Cortex of kidney (tissue), 1 donor: ENCODE results near the gene PRICKLE2.

Source experiments
- DNase-seq: peaks from one replicate; lab custom pipeline; 2025; lab: John Stamatoyannopoulos, UW

PRICKLE2 gene

DNA sequence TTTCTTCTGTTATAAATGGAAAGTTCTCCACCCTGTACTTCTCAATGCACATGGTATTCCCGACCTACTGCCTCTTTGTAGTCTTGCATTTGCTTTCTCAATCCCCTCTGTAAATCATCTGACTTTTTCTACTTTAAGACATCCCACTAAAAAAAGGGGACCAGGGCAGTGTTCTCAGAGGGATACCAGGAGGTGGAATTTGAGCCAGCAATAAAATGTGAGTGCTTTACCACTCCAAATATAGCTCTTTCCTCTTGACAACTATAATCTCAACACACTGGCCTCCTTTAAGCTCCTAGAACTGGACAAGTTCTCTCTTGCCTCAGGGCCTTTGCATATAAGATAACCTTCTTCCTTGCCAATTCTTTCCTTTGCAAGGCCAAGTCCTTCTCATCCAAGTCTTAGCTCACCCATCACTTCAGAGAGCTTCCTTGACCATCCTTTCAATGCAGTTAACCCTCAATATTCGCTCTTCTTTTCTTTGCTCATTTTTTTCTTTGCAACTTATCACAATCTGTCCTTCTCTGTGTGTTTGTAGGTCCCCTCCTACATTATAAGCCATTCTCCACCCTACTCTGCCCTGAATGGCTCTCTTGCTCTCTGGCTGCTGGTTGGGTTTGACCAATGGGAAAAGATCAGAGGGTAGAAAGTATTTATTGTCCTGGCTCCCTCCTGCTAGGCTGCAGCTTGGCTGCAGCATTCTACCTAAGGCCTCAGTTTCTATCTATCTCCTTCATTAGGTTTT is 93.4 kb downstream of the PRICKLE2 start:
- no peak for DNase-seq

GRCh38 chr3:64130436-64130835 is 94.8 kb downstream of the PRICKLE2 start:
- DNase-seq, result no peak

- no peak for DNase-seq
Measured at GRCh38 chr3:64129581-64129980, 95.7 kb downstream of the PRICKLE2 start.

DNA sequence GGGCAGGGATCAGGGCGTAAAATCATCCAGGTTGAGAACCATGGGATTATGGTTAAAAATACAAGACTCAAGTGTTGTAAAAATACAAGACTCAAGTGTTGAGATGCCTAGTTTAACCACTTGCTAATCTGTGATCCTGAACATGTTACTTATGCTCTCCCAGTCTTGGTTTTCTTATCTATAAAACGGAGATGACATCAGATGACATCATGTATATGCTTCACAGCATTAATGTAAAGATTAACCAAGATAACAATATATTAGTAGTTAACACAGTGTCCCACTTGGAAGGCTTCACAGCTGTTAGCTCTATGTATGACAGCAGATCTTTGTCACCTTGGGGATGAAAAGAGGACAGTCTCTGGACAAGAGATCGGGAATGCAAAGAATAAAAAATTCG is 96.2 kb downstream of the PRICKLE2 start:
- no peak for DNase-seq

GRCh38 chr3:64125561-64125960 is 99.7 kb downstream of the PRICKLE2 start:
- DNase-seq, result no peak

- no peak for DNase-seq
Measured at GRCh38 chr3:64123931-64124330, 101.3 kb downstream of the PRICKLE2 start.

GRCh38 chr3:64122476-64122875 is 102.8 kb downstream of the PRICKLE2 start:
- DNase-seq, result no peak

- no peak for DNase-seq
Measured at GRCh38 chr3:64121750-64122311, 103.4 kb downstream of the PRICKLE2 start.

GRCh38 chr3:64120876-64121275 is 104.4 kb downstream of the PRICKLE2 start:
- DNase-seq, result no peak

- no peak for DNase-seq
Measured at GRCh38 chr3:64117483-64117882, 107.8 kb downstream of the PRICKLE2 start.

- no peak for DNase-seq
Measured at GRCh38 chr3:64114651-64115050, 110.6 kb downstream of the PRICKLE2 start.

DNA sequence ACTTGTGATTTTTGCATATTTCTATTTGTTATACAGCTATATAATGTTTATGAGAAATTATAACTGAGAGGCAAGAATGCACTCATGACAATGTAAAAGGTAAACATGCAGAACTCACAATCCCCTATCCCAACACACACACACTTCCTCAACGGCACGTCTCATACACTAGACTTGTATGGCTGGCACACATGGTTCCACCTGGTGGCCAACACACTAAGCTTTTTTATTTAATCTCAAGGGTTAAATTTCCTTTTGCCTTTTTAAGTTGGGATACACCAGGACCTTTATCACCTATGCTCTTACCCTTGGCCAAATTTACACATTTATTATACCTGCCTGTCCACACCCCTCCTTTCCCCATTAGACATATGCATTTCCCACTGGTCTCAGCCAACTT is 113.4 kb downstream of the PRICKLE2 start:
- DNase-seq, result no peak

DNA sequence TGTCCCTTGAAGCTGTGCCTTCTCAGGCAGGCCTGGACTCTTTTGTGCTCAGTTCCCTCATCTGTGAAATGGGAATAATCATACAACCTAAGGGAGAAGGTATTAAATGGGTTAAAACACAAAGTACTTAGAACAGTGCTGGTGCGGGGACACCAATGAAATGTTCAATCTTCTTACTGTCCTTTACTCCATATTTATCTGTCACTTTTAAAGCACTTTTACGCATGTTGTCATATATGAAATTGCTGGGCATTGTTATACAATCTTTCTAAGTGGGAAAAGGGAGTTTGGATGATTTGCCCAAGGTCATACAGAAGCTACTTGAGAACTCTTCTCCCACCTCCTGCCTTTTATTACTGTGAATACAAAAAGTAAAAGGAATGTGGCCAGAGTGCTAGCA is 114.2 kb downstream of the PRICKLE2 start:
- DNase-seq, result no peak

- no peak for DNase-seq
Measured at GRCh38 chr3:64110071-64110470, 115.2 kb downstream of the PRICKLE2 start.

GRCh38 chr3:64109438-64109837 is 115.8 kb downstream of the PRICKLE2 start:
- no peak for DNase-seq

DNA sequence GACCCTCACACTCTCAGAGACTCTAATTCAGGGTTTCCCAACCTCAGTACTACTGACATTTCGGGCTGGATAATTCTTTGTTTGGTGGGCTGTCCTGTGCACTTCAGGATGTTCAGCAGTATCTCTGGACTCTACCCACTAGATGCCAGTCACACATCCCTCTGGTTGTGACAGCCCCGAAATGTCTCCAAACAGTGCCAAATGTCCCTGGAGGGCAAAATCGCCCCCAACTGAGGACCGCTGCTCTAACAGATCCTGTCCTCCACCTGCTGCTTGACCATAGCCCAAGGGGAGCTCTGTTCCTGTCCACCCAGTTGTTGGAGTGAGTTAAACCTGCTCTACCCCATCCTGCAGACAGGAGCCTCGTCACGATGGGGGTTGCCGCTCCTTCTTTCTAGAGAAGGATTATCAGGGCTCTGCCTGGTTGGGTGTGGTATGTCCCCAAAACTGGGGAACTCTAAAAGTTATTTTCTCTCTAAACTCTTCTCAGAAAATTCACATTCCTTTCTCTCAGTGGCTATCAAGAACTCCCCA is 116.4 kb downstream of the PRICKLE2 start:
- no peak for DNase-seq

DNA sequence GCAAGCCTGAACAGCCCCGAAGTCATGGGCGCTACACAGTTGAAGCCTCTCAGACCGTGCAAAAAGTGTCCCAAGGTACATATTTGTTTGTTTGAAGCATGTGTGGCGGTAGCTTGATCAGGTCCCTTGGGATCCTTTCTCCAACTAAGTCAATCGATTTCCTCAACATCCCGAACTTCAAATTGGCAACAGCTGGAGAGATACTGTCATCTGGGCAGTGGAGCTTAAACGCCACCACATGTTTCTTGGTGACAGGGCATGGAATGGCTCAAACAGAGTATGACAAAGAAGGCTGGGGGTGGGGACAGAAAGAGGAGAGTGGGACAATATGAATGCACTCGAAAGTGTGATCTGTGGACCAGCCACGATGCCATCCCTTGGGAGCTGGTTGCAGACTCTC is 117.0 kb downstream of the PRICKLE2 start:
- no peak for DNase-seq

- no peak for DNase-seq
Measured at GRCh38 chr3:64107190-64107589, 118.1 kb downstream of the PRICKLE2 start.

- no peak for DNase-seq
Measured at GRCh38 chr3:64105816-64106215, 119.5 kb downstream of the PRICKLE2 start.

- no peak for DNase-seq
Measured at GRCh38 chr3:64104691-64105111, 120.6 kb downstream of the PRICKLE2 start.

DNA sequence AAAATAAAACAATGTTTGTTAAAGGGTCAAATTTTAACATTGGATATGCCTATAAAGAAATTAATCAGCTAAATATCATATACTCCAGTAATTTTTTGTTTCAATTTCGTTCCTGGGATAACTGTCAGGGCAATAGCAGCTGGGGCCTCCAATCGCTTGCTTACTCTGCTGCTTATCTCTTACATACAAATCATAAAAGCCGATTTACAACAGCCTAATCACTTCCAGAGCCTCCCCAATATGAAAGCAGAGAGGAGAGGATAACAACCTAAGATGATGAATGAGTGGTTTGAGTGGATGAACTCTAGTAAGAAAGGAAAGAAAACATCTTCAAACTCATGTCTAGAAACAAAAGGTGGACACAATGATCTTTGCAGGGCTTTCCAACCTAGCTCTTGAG is 121.3 kb downstream of the PRICKLE2 start:
- DNase-seq, result no peak

GRCh38 chr3:64103131-64103530 is 122.1 kb downstream of the PRICKLE2 start:
- no peak for DNase-seq

- DNase-seq, result no peak
Measured at GRCh38 chr3:64102147-64102546, 123.1 kb downstream of the PRICKLE2 start.

- DNase-seq, result no peak
Measured at GRCh38 chr3:64099316-64099715, 126.0 kb downstream of the PRICKLE2 start.
